Mammary epithelial cell (primary cell): ENCODE measurements around the gene B3GNT2.

Source experiments
- CTCF ChIP-seq, 2 donors: IDR thresholded peaks in 1 of 2; conservative IDR thresholded peaks in 1 of 2; 2 replicates each; pipeline ENCODE4 v1.5.1; 2011 to 2012; ENCODE audit warnings: inconsistent platforms in 2 of 2, low read length in 2 of 2, mild to moderate bottlenecking in 2 of 2, control low read depth in 1 of 2, low read depth in 1 of 2; ENCODE audit not compliant: insufficient read depth in 1 of 2; ENCODE audit errors: extremely low read depth in 1 of 2
- EZH2 ChIP-seq: IDR thresholded peaks from 2 replicates; pipeline ENCODE4 v1.6.1; 2012; ENCODE audit warnings: low read length, inconsistent platforms, borderline replicate concordance

- TF ChIP-seq CTCF (conservative IDR thresholded peaks at IDR 0.05 in 1 of 2, IDR thresholded peaks at IDR 0.05 in 1 of 2; ENCODE audit: extremely low read depth in 1 of 2, insufficient read depth in 1 of 2, low read depth in 1 of 2, low read length in 2 of 2): no peak
- no peak for TF ChIP-seq EZH2
These were observed 6.8 kb downstream of the B3GNT2 start for GRCh38 chr2:62202729-62203128.
